Body of pancreas (tissue), 4 donors: ENCODE results near the gene FAM222A. TPM values are rescaled to one million over a fixed set of nuclear protein-coding genes. Genes with fewer than 3 reads are reported as not detected.

Experiments used
- ATAC-seq: fragments of 150-250 bp; one replicate; pipeline ENCODE4 v1.9.1; 2016
- DNase-seq, 4 donors: peaks; one replicate each; pipeline ENCODE4 v3.0.0-alpha.2; 2019
- H3K27ac ChIP-seq, 4 donors: fragments of 200-600 bp; sonication (generic); 1 replicate in 3 of 4; 2 replicates in 1 of 4; pipeline versions ENCODE4 v1.5.1 to v1.6.1; 2016 to 2019; ENCODE audit warnings: mild to moderate bottlenecking in 1 of 4, mixed read lengths in 1 of 4, moderate library complexity in 1 of 4
- H3K27me3 ChIP-seq, 2 donors: fragments of 200-600 bp; sonication (generic); one replicate each; pipeline ENCODE4 v1.6.0; 2016; ENCODE audit warnings: mild to moderate bottlenecking in 1 of 2
- H3K36me3 ChIP-seq, 2 donors: fragments of 200-600 bp; sonication (generic); replicated peaks in 1 of 2; 2 replicates each; pipeline ENCODE4 v1.5.1; 2016; ENCODE audit warnings: low read depth in 2 of 2; ENCODE audit not compliant: insufficient read depth in 1 of 2
- H3K4me1 ChIP-seq: fragments of 200-600 bp; sonication (generic); one replicate; pipeline ENCODE4 v1.6.0; 2016
- H3K4me3 ChIP-seq, 2 donors: fragments of 200-600 bp; sonication (generic); 1 replicate in 1 of 2; 2 replicates in 1 of 2; pipeline ENCODE4 v1.5.1; 2016 to 2019
- H3K9me3 ChIP-seq, 3 donors: fragments of 200-600 bp; sonication (generic); 1 replicate in 2 of 3; 2 replicates in 1 of 3; pipeline ENCODE4 v1.5.1; 2016
- POLR2A ChIP-seq, 3 donors: fragments of 450-650 bp; IDR thresholded peaks; one replicate each; pipeline ENCODE4 v1.6.1; 2016; ENCODE audit warnings: antibody characterized with exemption in 3 of 3, mild to moderate bottlenecking in 2 of 3
- WGBS, 2 donors: methylation state at CpG; one replicate each; pipeline ENCODE4 v1.1.5; 2017; 5-methylcytosine and 5-hydroxymethylcytosine counted together
- intact Hi-C: fragments of 100-400 bp; cut with DNase I; formaldehyde crosslinking; loops from one replicate; pipeline ENCODE4 v1.15.1; 2023
- total RNA-seq, 2 donors: library from RNA; depleted of rRNA; stranded (reverse); fragments of >200 nt; gene quantifications; one replicate each; pipeline ENCODE4 v1.1.0, GENCODE V29; 2016
- TF ChIP-seq, protein P1 (sequence below), 7 experiments: fragments of 450-650 bp in 4 of 7; fragments of 200-600 bp in 3 of 7; sonication (generic) in 3 of 7; IDR thresholded peaks; one replicate each; pipeline ENCODE4 v1.5.1; 2016 to 2019; ENCODE audit warnings: antibody characterized with exemption in 7 of 7

FAM222A gene
- total RNA-seq, 2 donors from 2014 or later = 8.0 to 16.2 TPM

DNA sequence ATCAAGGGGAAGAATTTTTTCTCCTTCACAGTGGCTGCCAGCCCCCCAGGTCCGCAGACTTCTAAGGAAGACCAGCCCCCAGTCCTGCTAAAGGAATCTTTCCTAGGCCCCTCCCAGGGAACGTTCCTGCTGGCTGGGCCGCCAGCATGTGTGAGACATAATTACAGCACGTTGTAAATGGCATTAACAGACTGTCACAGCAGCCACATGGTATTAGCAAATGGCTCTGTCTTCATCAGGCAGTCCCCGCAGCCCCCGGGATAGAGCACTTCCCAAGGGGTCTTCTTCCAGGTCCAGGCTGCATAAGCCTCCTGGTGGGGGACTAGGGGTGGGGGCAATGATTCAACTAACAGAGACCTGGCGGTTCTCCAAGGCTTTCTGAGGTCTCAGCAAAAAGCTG lies 34.9 kb upstream of the FAM222A start:
- ATAC-seq (no peak), DNase-seq (no peak)
- TF ChIP-seq, protein P1, sequence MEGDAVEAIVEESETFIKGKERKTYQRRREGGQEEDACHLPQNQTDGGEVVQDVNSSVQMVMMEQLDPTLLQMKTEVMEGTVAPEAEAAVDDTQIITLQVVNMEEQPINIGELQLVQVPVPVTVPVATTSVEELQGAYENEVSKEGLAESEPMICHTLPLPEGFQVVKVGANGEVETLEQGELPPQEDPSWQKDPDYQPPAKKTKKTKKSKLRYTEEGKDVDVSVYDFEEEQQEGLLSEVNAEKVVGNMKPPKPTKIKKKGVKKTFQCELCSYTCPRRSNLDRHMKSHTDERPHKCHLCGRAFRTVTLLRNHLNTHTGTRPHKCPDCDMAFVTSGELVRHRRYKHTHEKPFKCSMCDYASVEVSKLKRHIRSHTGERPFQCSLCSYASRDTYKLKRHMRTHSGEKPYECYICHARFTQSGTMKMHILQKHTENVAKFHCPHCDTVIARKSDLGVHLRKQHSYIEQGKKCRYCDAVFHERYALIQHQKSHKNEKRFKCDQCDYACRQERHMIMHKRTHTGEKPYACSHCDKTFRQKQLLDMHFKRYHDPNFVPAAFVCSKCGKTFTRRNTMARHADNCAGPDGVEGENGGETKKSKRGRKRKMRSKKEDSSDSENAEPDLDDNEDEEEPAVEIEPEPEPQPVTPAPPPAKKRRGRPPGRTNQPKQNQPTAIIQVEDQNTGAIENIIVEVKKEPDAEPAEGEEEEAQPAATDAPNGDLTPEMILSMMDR (IDR thresholded peaks at IDR 0.05) = no peak
- TF ChIP-seq POLR2A (IDR thresholded peaks at IDR 0.05) = no peak
- peaks cover 23% of the 10 kb centered on the region for H3K4me1 ChIP-seq
- no peaks in the 10 kb centered on the region for H3K9me3 ChIP-seq
- no peaks in the 10 kb centered on the region for H3K36me3 ChIP-seq
- H3K4me3 ChIP-seq = no peak overlapping the region
- WGBS, 2 donors = 22 to 54% methylated on average over 3 to 7 of the region's 7 CpGs
- intact Hi-C loops = no loop called here
- H3K27ac ChIP-seq = no peak overlapping the region
- no peaks in the 10 kb centered on the region for H3K27me3 ChIP-seq

- intact Hi-C loops = no loop called here
Measured at GRCh38 chr12:109679501-109680263, 33.9 kb upstream of the FAM222A start.

DNA sequence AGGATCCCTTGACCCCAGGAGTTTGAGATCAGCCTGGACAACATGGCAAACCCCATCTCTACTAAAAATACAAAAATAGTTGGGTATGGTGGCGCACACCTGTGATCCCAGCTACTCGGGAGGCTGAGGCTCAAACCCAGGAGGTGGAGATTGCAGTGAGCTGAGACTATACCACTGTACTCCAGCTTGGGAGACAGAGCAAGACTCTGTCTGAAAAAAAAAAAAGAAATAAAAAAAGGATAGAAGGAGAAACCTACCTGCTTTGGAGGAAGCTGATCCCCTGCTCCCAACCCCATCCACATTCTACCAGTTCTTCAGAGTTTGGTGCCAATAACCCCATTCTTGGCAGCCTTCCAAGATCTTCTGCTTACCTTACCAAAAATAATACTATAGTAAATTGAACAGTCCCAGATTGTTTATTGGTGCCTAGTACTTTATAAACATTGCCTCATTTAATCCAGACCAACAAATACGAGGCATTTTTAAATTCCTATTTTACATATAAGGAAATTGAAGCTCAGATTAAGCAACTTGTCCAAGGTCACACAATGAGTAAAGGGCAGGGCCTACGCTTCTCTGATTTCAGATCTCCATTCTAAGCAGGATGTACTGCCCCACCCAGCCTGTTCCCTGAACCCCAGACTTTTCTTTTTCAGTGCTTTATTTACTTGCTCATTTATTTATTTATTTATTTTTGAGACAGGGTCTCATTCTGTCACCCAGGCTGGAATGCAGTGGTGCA lies 33.2 kb upstream of the FAM222A start:
- Histone ChIP-seq H3K27ac (peak overlapping the region in 3 of 4 donors; percentile 2 to 57 (median 48)), H3K27me3 (no peaks in the 10 kb centered on the region), H3K4me3 (no peak overlapping the region), H3K4me1 (peaks cover 23% of the 10 kb centered on the region), H3K36me3 (no peaks in the 10 kb centered on the region), H3K9me3 (no peaks in the 10 kb centered on the region)
- 64 to 69% methylated on average over 4 of the region's 4 CpGs for WGBS, 2 donors
- ATAC-seq = no peak
- peak in 3 of 4 donors; percentile 32 to 44 (median 37) for DNase-seq
- no peak for TF ChIP-seq POLR2A (IDR thresholded peaks at IDR 0.05)
- TF ChIP-seq, protein P1 (IDR thresholded peaks at IDR 0.05) = no peak
- intact Hi-C loops = no loop called here

More at GRCh38 chr12:109679501-109680263, 33.9 kb upstream of the FAM222A start:
- no peak overlapping the region for H3K4me3 ChIP-seq
- peak; percentile 68 for ATAC-seq
- peak overlapping the region in 3 of 4 donors; percentile 2 to 57 (median 48) for H3K27ac ChIP-seq
- H3K4me1 ChIP-seq = peaks cover 23% of the 10 kb centered on the region
- H3K36me3 ChIP-seq = no peaks in the 10 kb centered on the region
- DNase-seq = peak in 3 of 4 donors; percentile 23 to 31 (median 27)
- H3K27me3 ChIP-seq = no peaks in the 10 kb centered on the region
- H3K9me3 ChIP-seq = no peaks in the 10 kb centered on the region
- 46 to 51% methylated on average over 2 to 8 of the region's 8 CpGs for WGBS, 2 donors
- TF ChIP-seq, protein P1 (IDR thresholded peaks at IDR 0.05) = no peak
- TF ChIP-seq POLR2A (IDR thresholded peaks at IDR 0.05) = no peak

- Histone ChIP-seq H3K27me3 (no peaks in the 10 kb centered on the region), H3K4me3 (no peak overlapping the region), H3K4me1 (peaks cover 37% of the 10 kb centered on the region), H3K27ac (no peak overlapping the region), H3K36me3 (no peaks in the 10 kb centered on the region), H3K9me3 (no peaks in the 10 kb centered on the region)
- ATAC-seq (no peak), DNase-seq (no peak)
- intact Hi-C loops = no loop called here
- TF ChIP-seq, protein P1 (IDR thresholded peaks at IDR 0.05) = no peak
- TF ChIP-seq POLR2A (IDR thresholded peaks at IDR 0.05) = no peak
- 81 to 85% methylated on average over 7 of the region's 7 CpGs for WGBS, 2 donors
Measured at GRCh38 chr12:109681986-109682707, 31.5 kb upstream of the FAM222A start.
